Right atrium auricular region (tissue), 2 donors: ENCODE results near the gene SHMT2. TPM values are rescaled to one million over a fixed set of nuclear protein-coding genes. Genes with fewer than 3 reads are reported as not detected.

ENCODE experiments used
- DNase-seq: peaks from one replicate; pipeline ENCODE4 v3.0.0-alpha.2; 2019; ENCODE audit warnings: low spot score
- H3K27ac ChIP-seq, 2 donors: fragments of 200-600 bp; sonication (generic); 1 replicate in 1 of 2; 2 replicates in 1 of 2; pipeline ENCODE4 v1.5.1; 2016 to 2019
- H3K27me3 ChIP-seq, 2 donors: fragments of 200-600 bp; sonication (generic); one replicate each; pipeline versions ENCODE4 v1.5.1 to v1.6.0; 2017 to 2019
- H3K36me3 ChIP-seq: fragments of 200-600 bp; sonication (generic); one replicate; pipeline ENCODE4 v1.5.1; 2016
- H3K4me1 ChIP-seq, 2 donors: fragments of 200-600 bp; sonication (generic); one replicate each; pipeline versions ENCODE4 v1.5.1 to v1.6.0; 2017 to 2019
- H3K4me3 ChIP-seq, 2 donors: fragments of 200-600 bp; sonication (generic); 1 replicate in 1 of 2; 2 replicates in 1 of 2; pipeline ENCODE4 v1.5.1; 2017 to 2019; ENCODE audit warnings: mild to moderate bottlenecking in 1 of 2, moderate library complexity in 1 of 2
- H3K9me3 ChIP-seq, 2 donors: fragments of 200-600 bp; sonication (generic); one replicate each; pipeline ENCODE4 v1.5.1; 2019
- total RNA-seq, 2 donors: library from RNA; depleted of rRNA; stranded (reverse); fragments of >200 nt; gene quantifications; one replicate each; pipeline ENCODE4 v1.1.0, GENCODE V29; 2016
- TF ChIP-seq, protein P1 (sequence below), 2 donors: fragments of 200-600 bp; sonication (generic); IDR thresholded peaks; one replicate each; pipeline ENCODE4 v1.5.1; 2019; ENCODE audit warnings: antibody characterized with exemption in 2 of 2

The SHMT2 gene
- total RNA-seq, 2 donors from 2014 or later, result 16.6 to 33.0 TPM

DNA sequence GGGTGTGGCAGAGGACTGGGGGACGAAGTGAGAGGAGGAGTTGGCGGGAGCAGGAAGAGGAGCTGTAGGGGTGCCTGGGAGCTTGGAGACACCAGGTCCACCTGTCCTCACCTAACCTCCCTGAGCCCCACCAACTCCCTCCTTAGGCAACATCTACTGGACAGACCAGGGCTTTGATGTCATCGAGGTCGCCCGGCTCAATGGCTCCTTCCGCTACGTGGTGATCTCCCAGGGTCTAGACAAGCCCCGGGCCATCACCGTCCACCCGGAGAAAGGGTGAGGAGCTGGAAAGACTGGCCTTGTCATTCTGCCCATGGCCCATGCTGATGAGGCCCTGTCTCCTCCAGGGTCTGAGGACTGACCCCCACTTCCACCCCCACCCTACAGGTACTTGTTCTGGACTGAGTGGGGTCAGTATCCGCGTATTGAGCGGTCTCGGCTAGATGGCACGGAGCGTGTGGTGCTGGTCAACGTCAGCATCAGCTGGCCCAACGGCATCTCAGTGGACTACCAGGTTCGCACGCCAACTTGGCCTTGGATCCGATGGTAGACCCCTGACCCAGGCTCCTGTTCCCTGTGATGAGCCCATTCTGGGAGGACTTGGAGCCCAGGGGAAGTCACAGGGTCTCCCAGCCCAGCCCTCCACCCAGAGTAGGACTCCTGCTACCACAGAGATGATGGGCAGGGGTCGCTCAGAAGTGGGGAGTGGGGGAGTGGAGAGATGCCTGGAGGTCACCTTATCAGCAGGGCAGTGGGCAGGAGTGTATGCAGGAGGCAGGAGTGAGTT, 45.4 kb upstream of the SHMT2 start:
- H3K9me3 ChIP-seq, result no peaks in the 10 kb centered on the region
- H3K4me3 ChIP-seq, result no peak overlapping the region
- peaks cover 85% of the 10 kb centered on the region for H3K36me3 ChIP-seq
- H3K27ac ChIP-seq, result no peak overlapping the region
- no peaks in the 10 kb centered on the region for H3K27me3 ChIP-seq
- TF ChIP-seq, protein P1, sequence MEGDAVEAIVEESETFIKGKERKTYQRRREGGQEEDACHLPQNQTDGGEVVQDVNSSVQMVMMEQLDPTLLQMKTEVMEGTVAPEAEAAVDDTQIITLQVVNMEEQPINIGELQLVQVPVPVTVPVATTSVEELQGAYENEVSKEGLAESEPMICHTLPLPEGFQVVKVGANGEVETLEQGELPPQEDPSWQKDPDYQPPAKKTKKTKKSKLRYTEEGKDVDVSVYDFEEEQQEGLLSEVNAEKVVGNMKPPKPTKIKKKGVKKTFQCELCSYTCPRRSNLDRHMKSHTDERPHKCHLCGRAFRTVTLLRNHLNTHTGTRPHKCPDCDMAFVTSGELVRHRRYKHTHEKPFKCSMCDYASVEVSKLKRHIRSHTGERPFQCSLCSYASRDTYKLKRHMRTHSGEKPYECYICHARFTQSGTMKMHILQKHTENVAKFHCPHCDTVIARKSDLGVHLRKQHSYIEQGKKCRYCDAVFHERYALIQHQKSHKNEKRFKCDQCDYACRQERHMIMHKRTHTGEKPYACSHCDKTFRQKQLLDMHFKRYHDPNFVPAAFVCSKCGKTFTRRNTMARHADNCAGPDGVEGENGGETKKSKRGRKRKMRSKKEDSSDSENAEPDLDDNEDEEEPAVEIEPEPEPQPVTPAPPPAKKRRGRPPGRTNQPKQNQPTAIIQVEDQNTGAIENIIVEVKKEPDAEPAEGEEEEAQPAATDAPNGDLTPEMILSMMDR (IDR thresholded peaks at IDR 0.05), result no peak
- DNase-seq, result no peak
- no peaks in the 10 kb centered on the region for H3K4me1 ChIP-seq

DNA sequence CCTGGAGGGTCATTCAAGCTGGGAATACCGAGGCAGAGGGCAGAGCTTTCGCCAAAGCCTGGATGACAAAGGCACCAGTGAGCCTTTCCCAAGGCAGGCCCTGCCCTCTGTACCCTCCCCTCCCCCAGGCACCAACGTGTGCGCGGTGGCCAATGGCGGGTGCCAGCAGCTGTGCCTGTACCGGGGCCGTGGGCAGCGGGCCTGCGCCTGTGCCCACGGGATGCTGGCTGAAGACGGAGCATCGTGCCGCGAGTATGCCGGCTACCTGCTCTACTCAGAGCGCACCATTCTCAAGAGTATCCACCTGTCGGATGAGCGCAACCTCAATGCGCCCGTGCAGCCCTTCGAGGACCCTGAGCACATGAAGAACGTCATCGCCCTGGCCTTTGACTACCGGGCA, 44.1 kb upstream of the SHMT2 start:
- Histone ChIP-seq H3K9me3 (no peaks in the 10 kb centered on the region), H3K4me3 (no peak overlapping the region), H3K27me3 (no peaks in the 10 kb centered on the region), H3K4me1 (peaks cover 0 to 8% of the 10 kb centered on the region in 2 donors), H3K27ac (no peak overlapping the region), H3K36me3 (peaks cover 81% of the 10 kb centered on the region)
- TF ChIP-seq, protein P1 (IDR thresholded peaks at IDR 0.05), result no peak
- DNase-seq, result no peak

DNA sequence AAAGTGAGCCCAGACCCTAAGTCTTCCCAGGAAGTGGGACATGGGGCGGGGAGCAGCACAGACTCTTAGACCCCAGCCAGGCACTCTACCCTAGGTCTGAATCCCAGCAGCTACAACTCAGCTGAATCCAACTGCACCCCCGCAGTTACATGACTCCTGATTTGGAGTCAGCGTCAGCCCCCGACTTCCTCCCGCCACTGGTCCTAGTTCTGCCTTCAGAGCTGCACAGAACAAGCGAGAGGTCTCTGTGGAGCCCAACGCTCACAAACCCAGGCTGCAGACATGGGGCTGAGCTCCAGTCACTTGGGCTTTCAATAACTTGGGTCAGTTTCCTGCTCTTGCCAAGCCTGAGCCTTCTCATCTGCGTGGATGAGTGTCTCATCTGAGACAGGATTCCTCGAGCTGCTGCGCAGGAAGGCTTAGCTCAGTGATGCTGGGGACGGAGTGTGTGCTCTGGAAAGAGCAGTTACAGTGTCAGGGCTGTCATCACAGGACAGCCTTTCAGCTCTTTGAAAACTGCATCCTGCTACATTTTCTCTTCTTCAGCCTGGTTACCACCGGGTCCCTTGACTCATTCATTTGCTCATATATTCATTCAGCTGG, 43.5 kb upstream of the SHMT2 start:
- DNase-seq, result no peak
- Histone ChIP-seq H3K4me3 (no peak overlapping the region), H3K4me1 (peaks cover 0 to 12% of the 10 kb centered on the region in 2 donors), H3K27me3 (no peaks in the 10 kb centered on the region), H3K36me3 (peaks cover 76% of the 10 kb centered on the region), H3K27ac (no peak overlapping the region), H3K9me3 (no peaks in the 10 kb centered on the region)
- TF ChIP-seq, protein P1 (IDR thresholded peaks at IDR 0.05), result no peak

DNA sequence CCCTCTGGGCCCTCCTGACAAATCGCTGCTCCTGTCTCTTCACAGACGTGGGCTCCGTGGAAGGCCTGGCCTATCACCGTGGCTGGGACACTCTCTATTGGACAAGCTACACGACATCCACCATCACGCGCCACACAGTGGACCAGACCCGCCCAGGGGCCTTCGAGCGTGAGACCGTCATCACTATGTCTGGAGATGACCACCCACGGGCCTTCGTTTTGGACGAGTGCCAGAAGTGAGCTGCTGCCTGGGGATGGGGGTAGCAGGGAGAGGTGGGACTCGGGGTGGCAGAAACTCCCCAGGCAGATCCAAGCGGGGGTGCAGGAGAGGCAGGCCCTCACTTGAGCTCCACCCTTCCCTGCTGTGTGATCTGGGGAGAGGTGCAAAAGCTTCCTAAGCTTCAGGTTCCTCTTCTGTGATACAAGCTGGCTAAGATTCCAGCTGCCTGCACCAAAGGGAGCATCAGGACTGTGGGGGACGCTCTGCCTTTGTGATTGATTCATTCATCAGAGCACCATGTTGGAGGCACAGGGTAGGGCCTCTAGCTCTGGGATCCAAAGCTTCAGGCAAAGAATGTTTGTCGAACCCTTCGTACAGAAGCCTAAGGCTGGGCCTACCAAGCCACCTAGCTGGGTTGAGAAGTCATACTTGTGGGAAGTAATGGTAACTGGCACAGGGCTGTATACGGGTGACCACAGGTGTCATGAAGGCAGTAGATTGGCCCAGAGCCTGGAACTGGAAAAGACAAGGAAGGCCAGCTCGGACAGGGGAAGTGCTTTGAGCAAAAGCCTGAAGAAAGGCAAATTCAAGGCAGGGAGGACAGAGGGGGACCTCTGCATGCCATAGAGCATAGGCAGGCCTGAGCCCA, 42.1 kb upstream of the SHMT2 start:
- DNase-seq, result no peak
- H3K9me3 ChIP-seq, result no peaks in the 10 kb centered on the region
- no peak overlapping the region for H3K4me3 ChIP-seq
- TF ChIP-seq, protein P1 (IDR thresholded peaks at IDR 0.05), result no peak
- H3K36me3 ChIP-seq, result peaks cover 80% of the 10 kb centered on the region
- H3K27me3 ChIP-seq, result no peaks in the 10 kb centered on the region
- H3K27ac ChIP-seq, result no peak overlapping the region
- H3K4me1 ChIP-seq, result peaks cover 0 to 12% of the 10 kb centered on the region in 2 donors

DNA sequence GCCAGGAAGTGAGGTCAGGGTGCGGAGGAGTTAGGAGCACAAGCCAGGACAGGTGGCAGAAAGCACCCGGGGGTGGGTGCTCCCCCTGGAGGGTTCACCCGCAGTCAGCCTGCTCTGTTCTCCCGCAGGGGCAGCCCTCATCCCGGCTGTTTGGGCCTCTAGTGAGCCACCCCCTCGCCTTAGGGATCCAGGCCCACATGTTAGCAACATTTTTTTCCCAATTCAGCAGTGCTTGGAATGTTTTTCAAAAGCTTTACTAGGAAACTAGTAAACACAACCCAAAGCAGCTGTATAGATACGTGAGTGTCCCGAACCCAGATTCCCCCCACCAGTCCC, 41.5 kb upstream of the SHMT2 start:
- Histone ChIP-seq H3K36me3 (peaks cover 86% of the 10 kb centered on the region), H3K9me3 (no peaks in the 10 kb centered on the region), H3K27me3 (no peaks in the 10 kb centered on the region), H3K27ac (no peak overlapping the region), H3K4me1 (peaks cover 0 to 12% of the 10 kb centered on the region in 2 donors), H3K4me3 (no peak overlapping the region)
- no peak for DNase-seq
- TF ChIP-seq, protein P1 (IDR thresholded peaks at IDR 0.05), result no peak
